GM23338 (cell line): ENCODE measurements around the gene PVALEF.

Experiments
- CREB1 ChIP-seq: fragments of 250-450 bp; sonication (Bioruptor Pico); IDR thresholded peaks from 2 replicates; pipeline ENCODE4 v1.5.0; 2020; ENCODE audit warnings: low read depth, mild to moderate bottlenecking, moderate library complexity
- EZH2 ChIP-seq: fragments of 200-600 bp; sonication (generic); IDR thresholded peaks from one replicate; pipeline ENCODE4 v1.8.0; 2017; ENCODE audit warnings: antibody characterized with exemption, mild to moderate bottlenecking, low read depth; ENCODE audit not compliant: unreplicated experiment
- EZH2phosphoT487 ChIP-seq: fragments of 200-600 bp; sonication (generic); IDR thresholded peaks from one replicate; pipeline ENCODE4 v1.8.1; 2018; ENCODE audit warnings: antibody characterized with exemption; ENCODE audit not compliant: unreplicated experiment
- JUNB ChIP-seq: IDR thresholded peaks from one replicate; pipeline ENCODE4 v1.6.1; 2016; ENCODE audit warnings: antibody characterized with exemption; ENCODE audit not compliant: unreplicated experiment
- NANOG ChIP-seq: IDR thresholded peaks from 2 replicates; pipeline ENCODE4 v1.6.1; 2016; ENCODE audit warnings: antibody characterized with exemption, borderline replicate concordance
- POLR2AphosphoS5 ChIP-seq: IDR thresholded peaks from 2 replicates; pipeline ENCODE4 v1.6.1; 2016; ENCODE audit warnings: antibody characterized with exemption, low read depth
- TF ChIP-seq, protein P1 (sequence below), 2 experiments: fragments of 200-600 bp in 1 of 2; sonication (generic) in 1 of 2; conservative IDR thresholded peaks; 2 replicates each; pipeline versions ENCODE4 v1.5.1 to v1.6.1; 2016 to 2017; ENCODE audit warnings: antibody characterized with exemption in 2 of 2, low read depth in 2 of 2, mild to moderate bottlenecking in 2 of 2, moderate library complexity in 1 of 2
- TF ChIP-seq, protein P2 (sequence below): IDR thresholded peaks from 2 replicates; pipeline ENCODE4 v1.6.1; 2016; ENCODE audit warnings: antibody characterized with exemption

GRCh38 chr17:81140018-81140417 lies 25.3 kb upstream of the PVALEF start:
- TF ChIP-seq, protein P1, sequence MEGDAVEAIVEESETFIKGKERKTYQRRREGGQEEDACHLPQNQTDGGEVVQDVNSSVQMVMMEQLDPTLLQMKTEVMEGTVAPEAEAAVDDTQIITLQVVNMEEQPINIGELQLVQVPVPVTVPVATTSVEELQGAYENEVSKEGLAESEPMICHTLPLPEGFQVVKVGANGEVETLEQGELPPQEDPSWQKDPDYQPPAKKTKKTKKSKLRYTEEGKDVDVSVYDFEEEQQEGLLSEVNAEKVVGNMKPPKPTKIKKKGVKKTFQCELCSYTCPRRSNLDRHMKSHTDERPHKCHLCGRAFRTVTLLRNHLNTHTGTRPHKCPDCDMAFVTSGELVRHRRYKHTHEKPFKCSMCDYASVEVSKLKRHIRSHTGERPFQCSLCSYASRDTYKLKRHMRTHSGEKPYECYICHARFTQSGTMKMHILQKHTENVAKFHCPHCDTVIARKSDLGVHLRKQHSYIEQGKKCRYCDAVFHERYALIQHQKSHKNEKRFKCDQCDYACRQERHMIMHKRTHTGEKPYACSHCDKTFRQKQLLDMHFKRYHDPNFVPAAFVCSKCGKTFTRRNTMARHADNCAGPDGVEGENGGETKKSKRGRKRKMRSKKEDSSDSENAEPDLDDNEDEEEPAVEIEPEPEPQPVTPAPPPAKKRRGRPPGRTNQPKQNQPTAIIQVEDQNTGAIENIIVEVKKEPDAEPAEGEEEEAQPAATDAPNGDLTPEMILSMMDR (conservative IDR thresholded peaks at IDR 0.05; ENCODE audit: low read depth in 2 of 2), result no peak
- TF ChIP-seq POLR2AphosphoS5, result no peak
- TF ChIP-seq, protein P2, sequence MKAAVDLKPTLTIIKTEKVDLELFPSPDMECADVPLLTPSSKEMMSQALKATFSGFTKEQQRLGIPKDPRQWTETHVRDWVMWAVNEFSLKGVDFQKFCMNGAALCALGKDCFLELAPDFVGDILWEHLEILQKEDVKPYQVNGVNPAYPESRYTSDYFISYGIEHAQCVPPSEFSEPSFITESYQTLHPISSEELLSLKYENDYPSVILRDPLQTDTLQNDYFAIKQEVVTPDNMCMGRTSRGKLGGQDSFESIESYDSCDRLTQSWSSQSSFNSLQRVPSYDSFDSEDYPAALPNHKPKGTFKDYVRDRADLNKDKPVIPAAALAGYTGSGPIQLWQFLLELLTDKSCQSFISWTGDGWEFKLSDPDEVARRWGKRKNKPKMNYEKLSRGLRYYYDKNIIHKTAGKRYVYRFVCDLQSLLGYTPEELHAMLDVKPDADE, result no peak
- no peak for TF ChIP-seq JUNB
- no peak for TF ChIP-seq NANOG
- no peak for TF ChIP-seq EZH2
- no peak for TF ChIP-seq EZH2phosphoT487
- TF ChIP-seq CREB1, result no peak
